CD4-positive, alpha-beta T cell (primary cell): ENCODE data around the gene TUBB1. TPM values are rescaled to one million over a fixed set of nuclear protein-coding genes. Genes with fewer than 3 reads are reported as not detected.
A peak's percentile ranks its signal among the peaks of the same experiment; 100 is the strongest.

Experiments
- ATAC-seq: fragments of 200-7000 bp; cut with Tn5 transposase; one replicate; pipeline ENCODE4 v1.10.0; 2022; ENCODE audit warnings: mild to moderate bottlenecking; ENCODE audit not compliant: poor library complexity
- CTCF ChIA-PET: fragments of 350-600 bp; sonication (Branson Sonifier 250); formaldehyde crosslinking; loops from one replicate; lab custom pipeline; 2021; ENCODE audit warnings: antibody characterized with exemption, inconsistent platforms; lab: Charles Lee
- POLR2A ChIA-PET: fragments of 350-600 bp; sonication (Branson Sonifier 250); formaldehyde crosslinking; loops from one replicate; lab custom pipeline; 2021; ENCODE audit warnings: antibody characterized with exemption, inconsistent platforms; lab: Charles Lee
- DNase-seq, 14 experiments: peaks; one replicate each; pipeline ENCODE4 v3.0.0-alpha.2; 2013 to 2020; ENCODE audit warnings: mixed read lengths in 2 of 14
- H3K27ac ChIP-seq, 2 donors: one replicate each; pipeline versions ENCODE4 v1.5.1 to v1.7.0; 2013; ENCODE audit warnings: low read length in 2 of 2, low read depth in 1 of 2, mild to moderate bottlenecking in 1 of 2
- H3K27me3 ChIP-seq, 2 experiments: 1 replicate in 1 of 2; 2 replicates in 1 of 2; pipeline versions ENCODE4 v1.6.1 to v1.7.0; 2013; ENCODE audit warnings: low read length in 2 of 2, control low read depth in 1 of 2, mild to moderate bottlenecking in 1 of 2, moderate library complexity in 1 of 2; ENCODE audit not compliant: insufficient read depth in 2 of 2, control insufficient read depth in 1 of 2
- H3K36me3 ChIP-seq: one replicate; pipeline ENCODE4 v1.6.1; 2013; ENCODE audit warnings: low read length, control low read depth; ENCODE audit not compliant: insufficient read depth
- H3K4me1 ChIP-seq: one replicate; pipeline ENCODE4 v1.6.1; 2013; ENCODE audit warnings: low read length, control low read depth; ENCODE audit not compliant: insufficient read depth
- H3K4me3 ChIP-seq: one replicate; pipeline ENCODE4 v1.5.1; 2013; ENCODE audit warnings: mild to moderate bottlenecking, low read length, moderate library complexity
- H3K9me3 ChIP-seq, 2 experiments: 1 replicate in 1 of 2; 2 replicates in 1 of 2; pipeline versions ENCODE4 v1.6.1 to v1.7.0; 2013; ENCODE audit warnings: low read length in 2 of 2, mild to moderate bottlenecking in 2 of 2, control low read depth in 1 of 2, moderate library complexity in 1 of 2; ENCODE audit not compliant: control insufficient read depth in 1 of 2, insufficient read depth in 1 of 2
- H3K27ac Mint-ChIP-seq: one replicate; pipeline ENCODE4 v1.8.0; 2020; ENCODE audit warnings: mixed read lengths
- H3K27me3 Mint-ChIP-seq: one replicate; pipeline ENCODE4 v1.8.0; 2021; ENCODE audit warnings: mixed read lengths
- H3K36me3 Mint-ChIP-seq: one replicate; pipeline ENCODE4 v1.8.0; 2021; ENCODE audit warnings: low read depth, mixed read lengths
- H3K4me1 Mint-ChIP-seq: one replicate; pipeline ENCODE4 v1.8.0; 2021; ENCODE audit warnings: low read depth, mixed read lengths
- H3K4me3 Mint-ChIP-seq: one replicate; pipeline ENCODE4 v1.8.0; 2020; ENCODE audit warnings: mild to moderate bottlenecking, mixed read lengths
- H3K9me3 Mint-ChIP-seq: one replicate; pipeline ENCODE4 v1.8.0; 2020; ENCODE audit warnings: mixed read lengths
- CTCF ChIP-seq: fragments of 200-600 bp; IDR thresholded peaks from one replicate; pipeline ENCODE4 v1.8.0; 2022; ENCODE audit warnings: antibody characterized with exemption, mild to moderate bottlenecking
- intact Hi-C, 2 experiments: fragments of 100-400 bp; cut with DNase I in 1 of 2; cut with micrococcal nuclease in 1 of 2; formaldehyde crosslinking; loops; one replicate each; pipeline versions ENCODE4 v1.15.1 to v1.9.0; 2023 to 2025; cut with DNase I, micrococcal nuclease
- total RNA-seq, 174 experiments: library from RNA in 2 of 174; stranded (reverse) in 2 of 174; gene quantifications; one replicate each; pipeline ENCODE4 v1.2.3 and lab custom pipeline; 2021 to 2026

The TUBB1 gene
- total RNA-seq, 2 experiments from 2014 or later = 0.11 to 0.17 TPM

GRCh38 chr20:58980711-58981627 lies 38.3 kb upstream of the TUBB1 start, which contains the start of gene NELFCD:
TSS of gene NELFCD (plus strand) at chr20:58981256. CDS start at chr20:58981310, 54 bp downstream.
- CTCF ChIA-PET = interaction anchor here (1.3 kb wide), 1 partner anchor 111 kb away, joined by 3 read pairs; no protein-coding TSS in a partner anchor

GRCh38 chr20:58981628-58982364 lies 37.4 kb upstream of the TUBB1 start:
- no peaks in the 10 kb centered on the region for H3K27me3 ChIP-seq
- ChIA-PET CTCF (interaction anchor here (1.3 kb wide), 1 partner anchor 112 kb away, joined by 3 read pairs; no protein-coding TSS in a partner anchor), POLR2A (interaction anchor here (0.5 to 2.5 kb wide), 9 partner anchors 9 to 1483 kb away, joined by 3 to 14 read pairs (median 5); partner anchors contain the start of genes ATP5F1E and VAPB)
- peaks cover 12% of the 10 kb centered on the region for H3K36me3 ChIP-seq
- DNase-seq (peak in 1 of 14 experiments; percentile 35), ATAC-seq (peak; percentile 3)
- Mint-ChIP-seq H3K4me1 (peaks cover 44% of the 10 kb centered on the region), H3K4me3 (peak overlapping the region; percentile 92), H3K9me3 (peaks cover 1% of the 10 kb centered on the region), H3K27me3 (no peaks in the 10 kb centered on the region), H3K36me3 (peaks cover 31% of the 10 kb centered on the region), H3K27ac (peak overlapping the region; percentile 87)
- H3K9me3 ChIP-seq = no peaks in the 10 kb centered on the region
- TF ChIP-seq CTCF = no peak
- H3K27ac ChIP-seq = peak overlapping the region in 1 of 2 donors; percentile 2
- intact Hi-C loops = loop anchor here (1.0 to 10.0 kb wide), 8 partner anchors 50 to 677 kb away; partner anchors contain the start of genes ATP5F1E (in 1 of the 2), PRELID3B (in 1 of the 2), RAB22A (in 1 of the 2) and STX16 (in 1 of the 2)
- peaks cover 42% of the 10 kb centered on the region for H3K4me1 ChIP-seq
- H3K4me3 ChIP-seq = peak overlapping the region; percentile 82

More at GRCh38 chr20:58980711-58981627, 38.3 kb upstream of the TUBB1 start, which contains the start of gene NELFCD:
- TF ChIP-seq CTCF = no peak
- Mint-ChIP-seq H3K9me3 (peaks cover 3% of the 10 kb centered on the region), H3K27ac (peak within 1 kb of the TSS; percentile 87), H3K36me3 (peaks cover 23% of the 10 kb centered on the region), H3K27me3 (no peaks in the 10 kb centered on the region), H3K4me1 (peaks cover 43% of the 10 kb centered on the region), H3K4me3 (peak within 1 kb of the TSS; percentile 92)
- ATAC-seq = peak; percentile 92
- peak within 1 kb of the TSS; percentile 82 for H3K4me3 ChIP-seq
- H3K4me1 ChIP-seq = peaks cover 42% of the 10 kb centered on the region
- peak; percentile 79 to 95 (median 88) for DNase-seq
- intact Hi-C loops = loop anchor here (1.0 to 10.0 kb wide), 8 partner anchors 50 to 676 kb away; partner anchors contain the start of genes ATP5F1E (in 1 of the 2), PRELID3B (in 1 of the 2), RAB22A (in 1 of the 2) and STX16 (in 1 of the 2)
- POLR2A ChIA-PET = interaction anchor here (0.6 to 2.5 kb wide), 10 partner anchors 10 to 592 kb away, joined by 3 to 14 read pairs (median 4); partner anchors contain the start of genes ATP5F1E and VAPB
- peaks cover 0 to 3% of the 10 kb centered on the region in 2 experiments for H3K9me3 ChIP-seq
- H3K27ac ChIP-seq = peak within 1 kb of the TSS; percentile 41 to 52
- peaks cover 3% of the 10 kb centered on the region for H3K36me3 ChIP-seq
- H3K27me3 ChIP-seq = no peaks in the 10 kb centered on the region
